Smooth muscle cell (in vitro differentiated cells): ENCODE data around the gene FAM240A. TPM values are rescaled to one million over a fixed set of nuclear protein-coding genes. Genes with fewer than 3 reads are reported as not detected.

Experiments used
- DNase-seq: peaks from one replicate; lab custom pipeline; 2025; ENCODE audit not compliant: unreplicated experiment; lab: John Stamatoyannopoulos, UW
- H2AFZ ChIP-seq: fragments of 200-600 bp; sonication (generic); 2 replicates; pipeline ENCODE4 v1.6.0; 2016; ENCODE audit warnings: antibody characterized with exemption, low read depth, mild to moderate bottlenecking
- H3F3A ChIP-seq: fragments of 200-600 bp; sonication (generic); 2 replicates; pipeline ENCODE4 v1.6.0; 2017; ENCODE audit warnings: antibody characterized with exemption, low read depth
- H3K27ac ChIP-seq: fragments of 200-600 bp; sonication (generic); 2 replicates; pipeline ENCODE4 v1.5.1; 2016; ENCODE audit warnings: low read depth, mild to moderate bottlenecking
- H3K27me3 ChIP-seq: fragments of 200-600 bp; sonication (generic); 2 replicates; pipeline ENCODE4 v1.6.1; 2016; ENCODE audit warnings: low read depth, mild to moderate bottlenecking
- H3K36me3 ChIP-seq: fragments of 200-600 bp; sonication (generic); 2 replicates; pipeline ENCODE4 v1.5.1; 2016; ENCODE audit warnings: low read depth
- H3K4me1 ChIP-seq: fragments of 200-600 bp; sonication (generic); 2 replicates; pipeline ENCODE4 v1.5.1; 2016; ENCODE audit warnings: low read depth
- H3K4me2 ChIP-seq: fragments of 200-600 bp; sonication (generic); 2 replicates; pipeline ENCODE4 v1.6.0; 2016; ENCODE audit warnings: mild to moderate bottlenecking
- H3K4me3 ChIP-seq: fragments of 200-600 bp; sonication (generic); 2 replicates; pipeline ENCODE4 v1.5.1; 2016; ENCODE audit warnings: mild to moderate bottlenecking
- H3K79me2 ChIP-seq: fragments of 200-600 bp; sonication (generic); 2 replicates; pipeline ENCODE4 v1.6.0; 2016; ENCODE audit warnings: low read depth, mild to moderate bottlenecking
- H3K9ac ChIP-seq: fragments of 200-600 bp; sonication (generic); 2 replicates; pipeline ENCODE4 v1.6.0; 2016; ENCODE audit warnings: low read depth
- H3K9me3 ChIP-seq: fragments of 200-600 bp; sonication (generic); replicated peaks from 2 replicates; pipeline ENCODE4 v1.5.1; 2016; ENCODE audit warnings: low read depth
- H4K20me1 ChIP-seq: fragments of 200-600 bp; sonication (generic); 2 replicates; pipeline ENCODE4 v1.6.0; 2016; ENCODE audit warnings: low read depth
- CTCF ChIP-seq: fragments of 200-600 bp; sonication (generic); IDR thresholded peaks from 2 replicates; pipeline ENCODE4 v1.5.1; 2017; ENCODE audit warnings: borderline replicate concordance, mild to moderate bottlenecking, antibody characterized with exemption; ENCODE audit not compliant: insufficient read depth, poor library complexity, severe bottlenecking
- WGBS: methylation state at CpG from one replicate; pipeline ENCODE4 v1.1.7; 2016; ENCODE audit warnings: low lambda C conversion rate; 5-methylcytosine and 5-hydroxymethylcytosine counted together
- polyA plus RNA-seq: library from polyadenylated mRNA; unstranded; fragments of >200 nt; fragmentation: Nextera tagmentation; extraction: Ambion mirVana; gene quantifications from 2 replicates; pipeline ENCODE4 v1.2.1, GENCODE V29; 2016
- total RNA-seq: library from RNA; depleted of rRNA; stranded (reverse); fragments of >200 nt; gene quantifications from 2 replicates; pipeline ENCODE4 v1.2.3, GENCODE V29; 2014

FAM240A gene
- total and polyA plus RNA-seq, 2 experiments from 2014 or later: not detected

GRCh38 chr3:46651084-46651483 is 38.8 kb downstream of the FAM240A start:
- no peaks in the 10 kb centered on the region for H4K20me1 ChIP-seq
- H3K4me1 ChIP-seq: no peaks in the 10 kb centered on the region
- H3K9ac ChIP-seq: no peak overlapping the region
- H3K27ac ChIP-seq: no peak overlapping the region
- no peak for TF ChIP-seq CTCF
- H3K27me3 ChIP-seq: no peaks in the 10 kb centered on the region
- no peaks in the 10 kb centered on the region for H3K36me3 ChIP-seq
- H3K79me2 ChIP-seq: no peaks in the 10 kb centered on the region
- no peak overlapping the region for H3K4me3 ChIP-seq
- H3K4me2 ChIP-seq: no peak overlapping the region
- H2AFZ ChIP-seq: no peak overlapping the region
- DNase-seq: no peak
- peaks cover 7% of the 10 kb centered on the region for H3K9me3 ChIP-seq
- 88% methylated on average over 1 of the region's 1 CpG for WGBS
- H3F3A ChIP-seq: no peaks in the 10 kb centered on the region

GRCh38 chr3:46655271-46655670 is 42.9 kb downstream of the FAM240A start:
- no peak overlapping the region for H3K27ac ChIP-seq
- H3K4me1 ChIP-seq: no peaks in the 10 kb centered on the region
- no peak overlapping the region for H3K4me2 ChIP-seq
- H2AFZ ChIP-seq: no peak overlapping the region
- no peaks in the 10 kb centered on the region for H3K27me3 ChIP-seq
- no peak overlapping the region for H3K4me3 ChIP-seq
- no peak for TF ChIP-seq CTCF
- H3K79me2 ChIP-seq: no peaks in the 10 kb centered on the region
- no peaks in the 10 kb centered on the region for H3K36me3 ChIP-seq
- no peak for DNase-seq
- no peaks in the 10 kb centered on the region for H4K20me1 ChIP-seq
- peaks cover 7% of the 10 kb centered on the region for H3K9me3 ChIP-seq
- WGBS: 72% methylated on average over 6 of the region's 6 CpGs
- no peak overlapping the region for H3K9ac ChIP-seq
- no peaks in the 10 kb centered on the region for H3F3A ChIP-seq

- Histone ChIP-seq H3K9me3 (peaks cover 4% of the 10 kb centered on the region), H3K36me3 (no peaks in the 10 kb centered on the region), H2AFZ (no peak overlapping the region), H3F3A (no peaks in the 10 kb centered on the region), H3K27me3 (no peaks in the 10 kb centered on the region), H3K79me2 (no peaks in the 10 kb centered on the region), H3K4me3 (no peak overlapping the region), H3K27ac (no peak overlapping the region), H3K4me1 (peaks cover 12% of the 10 kb centered on the region), H3K9ac (no peak overlapping the region), H4K20me1 (no peaks in the 10 kb centered on the region), H3K4me2 (no peak overlapping the region)
- no peak for TF ChIP-seq CTCF
- no peak for DNase-seq
- 86% methylated on average over 9 of the region's 9 CpGs for WGBS
These were observed 44.6 kb downstream of the FAM240A start for GRCh38 chr3:46656778-46657556.

GRCh38 chr3:46659285-46659684 is 47.0 kb downstream of the FAM240A start:
- no peaks in the 10 kb centered on the region for H3K9me3 ChIP-seq
- H3F3A ChIP-seq: no peaks in the 10 kb centered on the region
- no peak overlapping the region for H3K4me2 ChIP-seq
- no peak overlapping the region for H3K4me3 ChIP-seq
- H3K79me2 ChIP-seq: no peaks in the 10 kb centered on the region
- H4K20me1 ChIP-seq: no peaks in the 10 kb centered on the region
- H3K9ac ChIP-seq: no peak overlapping the region
- no peak for TF ChIP-seq CTCF
- no peaks in the 10 kb centered on the region for H3K27me3 ChIP-seq
- no peak overlapping the region for H3K27ac ChIP-seq
- H3K36me3 ChIP-seq: no peaks in the 10 kb centered on the region
- H2AFZ ChIP-seq: no peak overlapping the region
- DNase-seq: no peak
- peaks cover 21% of the 10 kb centered on the region for H3K4me1 ChIP-seq
- WGBS: 72% methylated on average over 8 of the region's 8 CpGs
